ENCODE data around the gene ZNF18. TPM values are rescaled to one million over a fixed set of nuclear protein-coding genes. Genes with fewer than 3 reads are reported as not detected.

ZNF18 gene
- total RNA-seq, 3 donors from 2014 or later (not counting 1 experiment from before 2014, with no cell fraction given): 16.8 to 20.8 (median 17.5) TPM

- DNase-seq (no peak), ATAC-seq (no peak)
- Mint-ChIP-seq H3K4me3 (no peak overlapping the region), H3K9me3 (no peaks in the 10 kb centered on the region), H3K4me1 (peaks cover 60 to 64% of the 10 kb centered on the region in 2 donors), H3K36me3 (no peaks in the 10 kb centered on the region), H3K27ac (no peak overlapping the region), H3K27me3 (ENCODE audit: low read depth in 2 of 2) (no peaks in the 10 kb centered on the region)
- Histone ChIP-seq H3K36me3 (ENCODE audit: control insufficient read depth, insufficient read depth, low read length) (no peaks in the 10 kb centered on the region), H3K27me3 (ENCODE audit: control insufficient read depth, insufficient read depth, low read length) (no peaks in the 10 kb centered on the region), H3K27ac (ENCODE audit: low read length) (no peak overlapping the region), H3K9me3 (ENCODE audit: control insufficient read depth, insufficient read depth, low read length) (no peaks in the 10 kb centered on the region), H3K4me3 (ENCODE audit: low read length) (no peak overlapping the region), H3K4me1 (ENCODE audit: control insufficient read depth, insufficient read depth, low read length) (no peaks in the 10 kb centered on the region)
- WGBS (ENCODE audit: insufficient coverage): 82% methylated on average over 3 of the region's 3 CpGs
- no peak for TF ChIP-seq CTCF (IDR thresholded peaks at IDR 0.05)
- intact Hi-C loops (cut with micrococcal nuclease): no loop called here
These were observed 44.0 kb upstream of the ZNF18 start for GRCh38 chr17:12041312-12041711.

- Histone ChIP-seq H3K4me1 (ENCODE audit: control insufficient read depth, insufficient read depth, low read length) (no peaks in the 10 kb centered on the region), H3K27me3 (ENCODE audit: control insufficient read depth, insufficient read depth, low read length) (no peaks in the 10 kb centered on the region), H3K9me3 (ENCODE audit: control insufficient read depth, insufficient read depth, low read length) (no peaks in the 10 kb centered on the region), H3K27ac (ENCODE audit: low read length) (no peak overlapping the region), H3K4me3 (ENCODE audit: low read length) (no peak overlapping the region), H3K36me3 (ENCODE audit: control insufficient read depth, insufficient read depth, low read length) (no peaks in the 10 kb centered on the region)
- H3K27me3 Mint-ChIP-seq (ENCODE audit: low read depth in 2 of 2): no peaks in the 10 kb centered on the region
- no peak for ATAC-seq
- H3K4me3 Mint-ChIP-seq: no peak overlapping the region
- no peak for TF ChIP-seq CTCF (IDR thresholded peaks at IDR 0.05)
- no peaks in the 10 kb centered on the region for H3K9me3 Mint-ChIP-seq
- intact Hi-C loops (cut with micrococcal nuclease): no loop called here
- 89% methylated on average over 3 of the region's 3 CpGs for WGBS (ENCODE audit: insufficient coverage)
- H3K27ac Mint-ChIP-seq: no peak overlapping the region
- peaks cover 53 to 56% of the 10 kb centered on the region in 2 donors for H3K4me1 Mint-ChIP-seq
- DNase-seq: no peak
- H3K36me3 Mint-ChIP-seq: no peaks in the 10 kb centered on the region
These were observed 43.2 kb upstream of the ZNF18 start for GRCh38 chr17:12040478-12040877.

- Mint-ChIP-seq H3K4me3 (no peak overlapping the region), H3K27ac (no peak overlapping the region), H3K27me3 (ENCODE audit: low read depth in 2 of 2) (no peaks in the 10 kb centered on the region), H3K36me3 (no peaks in the 10 kb centered on the region), H3K4me1 (peaks cover 48 to 53% of the 10 kb centered on the region in 2 donors), H3K9me3 (no peaks in the 10 kb centered on the region)
- Histone ChIP-seq H3K4me3 (ENCODE audit: low read length) (no peak overlapping the region), H3K36me3 (ENCODE audit: control insufficient read depth, insufficient read depth, low read length) (no peaks in the 10 kb centered on the region), H3K27ac (ENCODE audit: low read length) (no peak overlapping the region), H3K4me1 (ENCODE audit: control insufficient read depth, insufficient read depth, low read length) (no peaks in the 10 kb centered on the region), H3K9me3 (ENCODE audit: control insufficient read depth, insufficient read depth, low read length) (no peaks in the 10 kb centered on the region), H3K27me3 (ENCODE audit: control insufficient read depth, insufficient read depth, low read length) (no peaks in the 10 kb centered on the region)
- intact Hi-C loops (cut with micrococcal nuclease): no loop called here
- no peak for DNase-seq
- WGBS (ENCODE audit: insufficient coverage): 58% methylated on average over 2 of the region's 2 CpGs
- TF ChIP-seq CTCF (IDR thresholded peaks at IDR 0.05): no peak
- ATAC-seq: no peak
These were observed 40.7 kb upstream of the ZNF18 start for GRCh38 chr17:12037970-12038369.

- no peak overlapping the region for H3K4me3 Mint-ChIP-seq
- no CpG with 5 or more reads among the region's 1 CpG for WGBS (ENCODE audit: insufficient coverage)
- no peaks in the 10 kb centered on the region for H3K36me3 Mint-ChIP-seq
- Histone ChIP-seq H3K36me3 (ENCODE audit: control insufficient read depth, insufficient read depth, low read length) (no peaks in the 10 kb centered on the region), H3K4me1 (ENCODE audit: control insufficient read depth, insufficient read depth, low read length) (no peaks in the 10 kb centered on the region), H3K4me3 (ENCODE audit: low read length) (no peak overlapping the region), H3K9me3 (ENCODE audit: control insufficient read depth, insufficient read depth, low read length) (no peaks in the 10 kb centered on the region), H3K27me3 (ENCODE audit: control insufficient read depth, insufficient read depth, low read length) (no peaks in the 10 kb centered on the region), H3K27ac (ENCODE audit: low read length) (no peak overlapping the region)
- H3K27ac Mint-ChIP-seq: no peak overlapping the region
- ATAC-seq: no peak
- H3K9me3 Mint-ChIP-seq: no peaks in the 10 kb centered on the region
- no peak for DNase-seq
- H3K4me1 Mint-ChIP-seq: peaks cover 45 to 51% of the 10 kb centered on the region in 2 donors
- intact Hi-C loops (cut with micrococcal nuclease): no loop called here
- no peak for TF ChIP-seq CTCF (IDR thresholded peaks at IDR 0.05)
- no peaks in the 10 kb centered on the region for H3K27me3 Mint-ChIP-seq (ENCODE audit: low read depth in 2 of 2)
These were observed 38.4 kb upstream of the ZNF18 start for GRCh38 chr17:12035673-12036072.

All from natural killer cell (primary cell).